ENCODE results near the gene NDUFA7.
"Not testable (repeated sequence)": the region's sequence is repeated elsewhere in the genome, so short reads cannot be mapped to it uniquely, and the experiment has no call there.

NDUFA7 gene

GRCh38 chr19:8269724-8270123 is 51.5 kb downstream of the NDUFA7 start:
- DNase-seq (ENCODE audit: low spot score): no peak
- in situ Hi-C loops (cut with MboI; ENCODE audit: low pct_unique_long_range_greater_than_20kb, low sequenced_read_pairs, unreplicated experiment): no loop called here
- no peak for TF ChIP-seq CTCF (IDR thresholded peaks at IDR 0.05; ENCODE audit: extremely low read depth, insufficient read depth, missing control alignments)

DNA sequence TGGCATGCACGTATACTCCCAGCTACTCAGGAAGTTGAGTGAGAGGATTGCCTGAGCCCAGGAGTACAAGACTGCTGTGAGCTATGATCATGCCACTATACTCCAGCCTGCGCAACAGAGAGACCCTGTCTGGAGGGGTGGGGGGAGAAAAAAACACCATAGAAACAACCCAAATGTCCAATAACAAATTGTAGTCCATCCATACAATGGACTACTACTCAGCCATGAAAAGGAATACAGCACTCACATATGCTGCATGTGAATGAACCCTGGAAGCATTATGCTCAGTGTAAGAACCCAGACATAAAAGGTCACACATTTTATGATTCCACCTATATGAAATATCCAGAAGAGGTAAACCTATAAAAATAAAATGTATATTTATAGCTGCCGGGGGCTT is 55.3 kb downstream of the NDUFA7 start:
- no peak for DNase-seq (ENCODE audit: low spot score)
- in situ Hi-C loops (cut with MboI; ENCODE audit: low pct_unique_long_range_greater_than_20kb, low sequenced_read_pairs, unreplicated experiment): no loop called here
- no peak for TF ChIP-seq CTCF (IDR thresholded peaks at IDR 0.05; ENCODE audit: extremely low read depth, insufficient read depth, missing control alignments)

- in situ Hi-C loops (cut with MboI; ENCODE audit: low pct_unique_long_range_greater_than_20kb, low sequenced_read_pairs, unreplicated experiment); DNase-seq (ENCODE audit: low spot score): not testable (repeated sequence)
Measured at GRCh38 chr19:8264248-8264647, 56.9 kb downstream of the NDUFA7 start.

- no peak for TF ChIP-seq CTCF (IDR thresholded peaks at IDR 0.05; ENCODE audit: extremely low read depth, insufficient read depth, missing control alignments)
- in situ Hi-C loops (cut with MboI; ENCODE audit: low pct_unique_long_range_greater_than_20kb, low sequenced_read_pairs, unreplicated experiment): no loop called here
- DNase-seq (ENCODE audit: low spot score): no peak
Measured at GRCh38 chr19:8262431-8262830, 58.7 kb downstream of the NDUFA7 start.

- in situ Hi-C loops (cut with MboI; ENCODE audit: low pct_unique_long_range_greater_than_20kb, low sequenced_read_pairs, unreplicated experiment): no loop called here
- no peak for TF ChIP-seq CTCF (IDR thresholded peaks at IDR 0.05; ENCODE audit: extremely low read depth, insufficient read depth, missing control alignments)
- DNase-seq (ENCODE audit: low spot score): no peak
Measured at GRCh38 chr19:8261881-8262280, 59.3 kb downstream of the NDUFA7 start.

GRCh38 chr19:8261347-8261746 is 59.8 kb downstream of the NDUFA7 start:
- in situ Hi-C loops (cut with MboI; ENCODE audit: low pct_unique_long_range_greater_than_20kb, low sequenced_read_pairs, unreplicated experiment): no loop called here
- DNase-seq (ENCODE audit: low spot score): no peak
- no peak for TF ChIP-seq CTCF (IDR thresholded peaks at IDR 0.05; ENCODE audit: extremely low read depth, insufficient read depth, missing control alignments)
